ENCODE measurements around the gene CRADD.
"Not testable (repeated sequence)": the region's sequence is repeated elsewhere in the genome, so short reads cannot be mapped to it uniquely, and the experiment has no call there.

Gene CRADD

DNA sequence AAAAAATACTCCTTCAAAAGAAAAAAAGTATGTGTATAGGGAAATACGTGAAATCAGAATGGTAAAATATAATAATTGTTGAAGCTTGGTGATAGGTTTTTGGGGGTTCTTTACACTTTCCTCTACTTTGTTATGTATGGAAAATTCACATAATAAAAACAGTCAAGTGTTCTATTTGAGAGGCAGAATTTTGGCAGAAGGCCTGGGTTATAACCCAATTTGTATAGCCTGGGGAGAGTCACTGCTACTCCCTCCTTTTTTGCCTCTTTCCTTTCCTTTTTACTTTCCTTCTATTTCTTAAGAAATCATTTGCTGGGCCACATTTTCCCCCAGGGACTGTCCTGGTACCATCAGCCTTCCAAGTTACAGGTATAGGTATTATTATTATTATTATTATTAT, 105.7 kb downstream of the CRADD start:
- DNase-seq (ENCODE audit: low read depth in 2 of 2) = no peak

DNA sequence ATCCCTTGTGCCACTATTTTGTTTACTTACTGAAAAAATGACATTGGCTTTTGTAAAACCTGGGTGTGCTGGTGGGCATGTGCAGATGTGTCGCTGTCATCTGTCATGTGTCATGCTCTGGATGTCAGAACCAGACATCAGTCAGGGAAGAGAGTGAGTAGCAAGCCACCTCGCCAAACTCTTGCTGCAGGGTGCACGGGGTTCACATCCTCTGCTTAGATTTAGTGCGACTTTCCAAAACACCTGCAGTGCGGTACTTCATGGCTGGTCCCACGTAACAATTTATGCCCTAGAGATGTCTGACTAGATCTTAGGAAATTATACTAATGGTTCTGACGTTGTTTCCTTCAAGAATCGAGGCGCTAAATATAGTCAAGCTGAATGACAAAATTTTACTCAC, 106.7 kb downstream of the CRADD start:
- DNase-seq (ENCODE audit: low read depth in 2 of 2) = peak; percentile 36 to 41

DNA sequence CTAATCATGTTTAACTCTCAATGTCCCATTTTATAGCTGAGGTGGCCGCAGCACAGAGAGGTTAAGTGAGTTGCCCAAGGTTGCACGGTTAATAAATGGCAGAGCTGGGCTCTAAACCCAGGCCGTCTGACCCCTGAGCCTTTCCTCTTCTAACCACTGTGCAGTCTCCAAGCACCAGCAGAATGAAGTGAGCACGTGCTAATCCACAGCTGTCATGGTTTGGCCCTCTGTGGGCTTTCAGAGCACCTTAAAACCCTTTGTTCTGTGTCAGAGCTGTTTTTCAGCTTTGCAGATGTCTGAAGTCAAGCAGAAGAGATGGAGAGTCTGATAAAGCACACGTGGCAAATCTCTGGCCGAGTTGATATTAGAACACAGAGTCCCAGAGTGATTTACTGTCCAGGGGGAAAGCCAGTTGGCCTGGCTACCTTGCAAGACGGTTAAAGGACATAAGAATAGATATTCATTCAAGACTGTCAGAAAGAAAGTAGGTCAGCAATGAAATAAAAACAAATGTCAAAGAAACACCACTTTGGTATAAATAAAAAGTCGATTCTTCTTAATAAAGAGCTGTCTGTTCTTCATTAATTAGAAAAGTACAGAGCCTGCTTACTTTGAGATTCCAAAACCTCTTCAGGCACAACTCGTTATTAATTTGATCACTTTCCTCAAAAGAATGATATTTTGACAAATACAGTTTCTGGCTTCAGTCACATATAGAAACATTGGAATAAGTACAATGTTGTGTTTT, 107.3 kb downstream of the CRADD start:
- no peak for DNase-seq (ENCODE audit: low read depth in 2 of 2)

DNA sequence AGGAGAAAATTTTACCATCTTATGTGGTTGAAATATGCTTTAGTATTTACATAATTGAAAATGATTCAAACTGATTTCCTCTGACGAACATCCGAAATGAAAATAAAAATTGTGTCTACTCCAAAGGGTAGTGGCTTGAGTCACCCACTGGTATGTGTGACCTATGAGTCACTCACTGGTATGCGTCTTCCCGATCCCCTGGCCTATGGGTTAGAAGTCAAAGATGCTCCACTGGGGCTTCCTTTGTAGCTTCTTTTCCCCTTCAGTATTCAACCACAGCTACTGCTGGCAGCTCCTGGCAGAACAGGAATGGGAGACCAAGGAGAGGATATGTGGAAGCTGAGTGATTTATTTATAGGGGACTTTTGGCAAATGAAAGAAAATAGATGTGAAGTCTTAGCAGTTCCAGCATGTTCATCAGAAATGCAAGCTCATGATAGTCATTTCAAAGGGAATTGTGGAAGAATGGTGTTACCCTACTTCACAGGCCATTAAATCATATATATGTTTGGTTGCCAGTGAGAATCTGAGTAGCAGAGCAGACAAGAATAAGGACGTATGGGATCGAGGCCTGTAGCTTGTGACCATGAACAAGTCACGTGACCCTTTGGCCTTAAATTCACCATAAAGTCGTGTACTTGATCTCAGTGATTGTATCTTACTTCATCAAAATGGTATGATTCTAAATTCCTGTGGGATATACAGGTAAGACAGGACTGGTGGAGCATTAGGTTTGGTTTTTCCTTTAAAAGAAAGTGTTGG, 108.3 kb downstream of the CRADD start:
- DNase-seq (ENCODE audit: low read depth in 2 of 2) = peak; percentile 30 to 40

DNA sequence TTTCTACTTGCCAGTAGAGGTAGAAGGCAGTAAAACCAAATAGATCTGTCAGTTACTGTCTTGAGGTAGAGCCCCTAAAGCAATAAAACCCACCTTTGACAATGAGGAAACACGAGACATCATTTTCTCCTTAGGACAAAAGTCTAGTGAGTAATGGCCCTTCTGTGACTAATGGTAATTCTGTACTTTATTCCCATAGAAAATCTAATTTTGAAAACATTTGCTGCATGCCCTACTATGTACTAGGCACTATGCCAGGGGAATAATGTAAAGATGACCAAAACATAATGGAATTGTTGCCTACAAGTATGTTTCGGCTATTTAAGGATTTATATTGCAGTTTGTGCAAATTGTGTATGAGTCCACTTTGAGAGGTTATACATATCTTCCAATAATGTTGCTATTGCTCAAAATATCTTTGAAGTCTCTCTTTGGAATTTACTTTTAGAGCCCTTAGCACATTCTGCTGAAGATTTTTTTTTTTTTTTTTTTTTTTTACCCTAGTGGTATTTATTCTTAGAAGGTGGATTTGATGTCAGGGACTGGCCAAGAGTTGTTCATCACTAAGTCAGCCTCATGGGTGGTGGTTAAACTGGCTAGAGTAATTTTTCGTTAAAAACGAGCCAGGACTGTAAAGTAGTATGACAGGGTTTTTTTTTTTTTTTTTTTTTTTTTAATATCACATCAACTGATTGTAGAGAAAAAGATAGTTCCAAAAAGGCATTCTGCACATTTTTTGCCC, 109.7 kb downstream of the CRADD start:
- DNase-seq (ENCODE audit: low read depth in 2 of 2) = no peak

DNA sequence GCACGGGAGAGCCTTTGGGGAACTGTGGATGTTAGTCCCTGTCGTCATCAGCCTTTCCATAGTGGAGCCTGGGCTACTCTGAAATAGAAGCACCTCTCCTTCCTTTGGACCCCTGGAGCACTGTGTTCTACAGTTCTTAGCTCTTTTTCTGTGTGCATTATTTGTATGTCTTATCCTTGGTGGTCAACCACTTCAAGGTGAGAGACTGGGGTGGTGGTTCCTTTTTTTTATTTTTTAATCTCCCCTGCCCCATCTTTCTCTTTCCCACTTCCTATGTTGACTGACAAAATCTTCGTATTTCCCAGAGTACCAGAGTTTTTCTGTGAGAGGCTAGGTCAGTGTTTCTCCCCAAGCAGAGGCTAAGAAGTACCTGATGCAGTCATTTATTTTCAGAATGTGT, 111.7 kb downstream of the CRADD start:
- no peak for DNase-seq (ENCODE audit: low read depth in 2 of 2)

DNA sequence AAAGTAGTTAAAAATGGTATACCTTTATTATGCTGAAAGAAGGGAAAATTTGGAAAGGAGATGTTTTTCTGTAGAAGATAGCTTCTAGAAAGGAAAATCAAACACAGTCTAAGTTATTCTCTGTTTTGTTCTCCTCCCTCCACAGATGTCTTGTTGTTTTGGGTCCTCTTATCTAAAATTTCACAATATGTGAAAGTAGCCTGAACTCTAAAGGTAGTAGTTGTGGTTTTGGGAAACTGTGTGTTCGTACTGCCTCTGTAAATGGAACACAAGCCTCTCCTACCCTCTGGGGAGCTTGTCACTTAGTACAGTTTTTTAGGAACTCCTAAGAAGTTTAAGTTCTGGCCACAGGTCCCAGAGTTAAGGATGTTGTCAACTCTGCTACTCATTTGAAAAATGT, 112.6 kb downstream of the CRADD start:
- no peak for DNase-seq (ENCODE audit: low read depth in 2 of 2)

DNA sequence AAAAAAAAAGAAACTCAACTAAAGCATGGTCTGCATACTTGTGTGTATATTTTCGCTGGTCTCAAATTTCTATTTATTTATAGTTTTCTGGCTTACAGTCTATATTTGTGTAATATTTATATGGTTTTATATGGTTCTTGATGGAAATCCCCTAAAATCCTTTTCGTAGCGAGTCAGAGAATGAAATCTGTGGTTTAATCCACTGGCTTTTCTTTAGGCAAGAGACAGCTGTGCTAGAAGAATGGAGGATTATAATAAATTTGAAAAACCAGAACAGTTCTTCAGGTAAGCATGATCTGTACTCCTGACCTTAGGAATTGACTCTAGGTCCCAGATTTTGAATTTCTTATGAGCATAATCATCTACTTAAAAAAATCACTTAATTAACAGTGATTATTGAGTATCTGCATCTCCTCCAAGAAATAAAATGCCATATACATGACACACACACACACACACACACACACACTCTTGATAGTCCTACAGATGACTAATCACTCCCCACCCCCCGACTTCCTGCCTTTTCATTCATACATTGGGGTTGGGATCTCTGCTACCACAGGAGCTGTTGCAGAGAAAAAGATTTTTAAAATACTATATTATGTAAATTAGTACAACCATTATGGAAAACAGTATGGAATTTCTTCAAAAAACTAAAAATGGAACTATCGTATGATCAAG, 113.4 kb downstream of the CRADD start:
- peak in 1 of 2 donors; percentile 14 for DNase-seq (ENCODE audit: low read depth in 2 of 2)

DNA sequence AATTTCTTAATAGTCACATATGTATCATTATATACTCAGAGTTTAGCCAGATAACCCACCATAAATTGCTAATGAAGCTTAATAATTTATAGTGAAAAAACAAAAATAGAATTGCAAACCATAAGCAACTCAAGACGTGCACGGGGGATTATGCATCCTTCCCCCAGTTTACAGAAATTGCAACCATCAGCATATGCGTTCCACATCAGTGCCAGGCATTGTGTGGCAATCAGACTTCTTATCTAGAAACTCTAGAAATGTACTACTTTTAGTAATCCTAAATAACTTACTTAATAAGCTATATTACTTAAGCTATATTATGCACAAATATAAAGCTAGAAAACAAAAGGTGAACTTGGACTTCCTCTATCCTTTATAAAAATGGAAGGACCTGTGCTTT, 115.8 kb downstream of the CRADD start:
- DNase-seq (ENCODE audit: low read depth in 2 of 2) = no peak

DNA sequence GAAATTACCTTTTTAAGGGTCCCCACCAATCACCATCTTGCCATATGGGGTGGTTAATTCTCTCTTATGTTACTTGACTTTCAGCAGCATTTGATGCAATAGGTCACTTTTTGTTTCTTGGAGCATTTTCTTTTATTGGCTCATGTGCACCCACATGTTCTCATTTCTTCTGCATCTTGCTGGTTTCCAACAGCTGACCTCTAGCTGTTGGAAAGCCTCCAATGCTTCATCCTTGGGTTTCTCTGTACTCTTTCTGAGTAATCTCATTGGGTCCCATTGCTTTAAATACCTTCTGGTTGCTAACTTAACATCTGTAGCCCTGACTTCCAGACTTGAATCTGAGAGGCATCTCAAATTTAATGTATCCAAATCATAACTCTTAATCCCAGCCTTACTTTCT, 116.8 kb downstream of the CRADD start:
- no peak for DNase-seq (ENCODE audit: low read depth in 2 of 2)

DNA sequence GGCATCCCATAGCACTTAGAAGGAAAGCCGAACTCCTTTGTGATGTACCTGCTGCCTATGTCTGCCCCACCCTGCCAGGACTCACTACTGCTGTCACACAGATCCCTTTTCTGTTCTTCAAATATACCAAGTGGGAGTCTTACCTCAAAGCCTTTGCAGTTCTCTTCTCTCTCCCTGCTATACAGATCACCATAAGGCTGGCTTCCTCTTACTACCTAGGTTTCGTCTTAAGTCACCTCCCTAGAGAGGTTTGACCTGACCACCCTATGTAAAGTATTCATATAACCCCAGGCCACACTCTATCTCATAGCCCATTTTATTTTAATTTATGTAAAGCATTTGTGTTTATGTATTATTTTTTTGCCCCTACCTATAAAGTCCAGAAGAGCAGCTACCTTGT, 117.6 kb downstream of the CRADD start:
- DNase-seq (ENCODE audit: low read depth in 2 of 2) = no peak

DNA sequence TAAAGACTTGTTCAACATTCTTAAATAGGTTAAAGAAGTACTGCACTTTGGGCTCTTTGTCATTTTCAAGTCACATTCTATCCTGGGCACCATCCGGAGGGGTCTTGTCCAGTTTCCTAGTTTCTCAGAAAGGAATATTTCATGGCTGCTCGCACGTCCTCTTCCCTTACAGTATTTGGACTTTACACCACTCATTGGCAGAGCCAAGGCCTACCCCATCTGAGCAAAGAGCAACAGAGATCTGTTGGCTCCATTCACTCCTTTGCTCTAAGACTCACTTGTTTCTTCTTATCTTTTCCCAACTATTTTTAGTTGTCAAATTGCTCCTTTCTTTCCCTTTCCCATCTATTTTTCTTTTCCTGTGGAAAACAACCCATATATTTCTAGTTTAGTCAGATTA, 118.2 kb downstream of the CRADD start:
- no peak for DNase-seq (ENCODE audit: low read depth in 2 of 2)

DNA sequence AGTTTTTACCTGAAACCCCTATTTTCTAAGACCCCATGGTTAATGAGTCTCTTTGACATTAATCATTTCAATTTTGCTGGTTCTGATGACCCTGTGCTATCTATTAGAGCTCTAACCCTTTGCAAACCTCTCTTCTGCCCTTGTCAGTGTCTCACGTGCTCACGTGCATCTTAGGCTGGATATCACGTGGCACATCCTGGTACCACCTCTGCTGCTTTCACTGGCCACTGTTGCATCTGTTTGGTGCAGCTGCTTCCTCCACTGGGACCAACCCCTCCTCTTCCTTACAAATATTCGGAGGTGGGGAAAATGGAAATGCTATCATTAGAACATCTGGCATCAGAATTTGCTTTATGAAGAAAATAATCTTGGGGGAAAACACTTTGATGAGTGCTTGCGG, 119.6 kb downstream of the CRADD start:
- DNase-seq (ENCODE audit: low read depth in 2 of 2) = no peak

DNA sequence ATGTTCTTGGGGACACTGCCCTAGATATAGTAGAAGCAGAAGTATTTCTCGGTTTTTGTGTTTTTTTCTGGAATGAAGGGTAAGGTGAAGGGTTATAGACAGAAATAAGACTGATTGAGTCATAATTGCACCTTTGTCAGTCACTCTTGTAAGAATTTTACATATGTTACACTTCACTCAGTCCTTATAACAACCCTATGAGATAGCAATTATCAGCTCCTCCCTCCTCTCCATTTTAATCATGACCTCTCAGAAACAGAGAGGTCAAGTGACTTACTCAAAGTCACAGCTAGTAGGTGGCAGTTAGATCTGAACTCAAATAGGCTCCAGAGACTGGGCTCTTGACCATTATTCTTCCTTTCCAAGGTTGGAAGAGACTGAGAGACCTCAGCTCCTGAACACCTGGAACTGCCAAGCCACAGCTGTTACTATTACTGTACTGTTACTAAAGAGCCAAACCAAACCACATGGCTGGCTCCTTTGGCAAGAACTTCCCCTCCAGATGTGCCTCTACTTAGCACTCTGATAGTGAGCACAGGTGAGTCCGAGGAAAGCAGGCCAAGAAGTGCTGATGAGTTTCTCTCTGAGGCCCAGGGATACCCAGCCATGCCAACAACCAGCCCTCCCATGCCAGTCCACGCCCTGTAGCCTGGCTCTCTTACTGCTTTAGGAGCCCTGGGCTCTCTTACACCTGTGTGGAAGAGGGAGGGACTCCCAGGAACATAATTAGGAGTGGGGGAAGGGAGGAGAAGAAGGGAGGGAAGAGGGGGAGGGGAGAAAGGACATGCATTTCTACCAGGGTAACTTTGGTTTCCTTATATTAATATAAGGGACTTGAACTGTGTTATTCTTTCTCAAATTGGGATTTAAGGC, 121.3 kb downstream of the CRADD start:
- no peak for DNase-seq (ENCODE audit: low read depth in 2 of 2)

DNA sequence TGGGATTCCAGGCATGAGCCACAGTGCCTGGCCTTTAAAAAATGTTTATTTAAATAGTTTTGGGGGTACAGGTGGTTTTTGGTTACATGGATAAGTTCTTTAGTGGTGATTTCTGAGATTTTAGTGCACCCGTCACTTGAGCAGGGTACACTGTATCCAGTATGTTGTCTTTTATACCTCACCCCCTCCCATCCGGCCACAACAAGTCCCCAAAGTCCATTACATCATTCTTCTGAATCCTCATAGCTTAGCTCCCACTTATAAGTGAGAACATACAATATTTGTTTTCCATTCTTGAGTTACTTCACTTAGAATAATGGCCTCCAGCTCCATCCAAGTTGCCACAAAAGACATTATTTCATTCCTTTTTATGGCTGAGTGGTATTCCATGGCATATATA, 124.5 kb downstream of the CRADD start:
- DNase-seq (ENCODE audit: low read depth in 2 of 2) = not testable (repeated sequence)

DNA sequence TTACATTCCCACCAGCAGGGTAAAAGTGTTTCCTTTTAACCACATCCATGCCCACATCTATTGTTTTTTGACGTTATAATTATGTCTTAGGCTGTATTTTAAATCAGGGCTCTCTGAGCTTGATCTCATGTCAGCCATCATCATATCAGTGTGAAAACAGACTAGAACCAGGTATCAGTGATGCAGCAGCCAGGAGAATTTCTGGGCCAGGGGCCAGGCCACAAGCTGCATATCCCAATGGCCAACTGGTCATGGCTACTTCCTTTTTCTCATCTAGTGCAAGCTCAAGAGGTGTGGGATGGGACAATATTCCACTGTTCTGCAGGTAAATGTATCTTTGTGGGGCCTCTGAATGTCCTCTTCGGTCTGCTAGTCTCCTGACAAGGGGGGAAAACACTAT, 125.1 kb downstream of the CRADD start:
- DNase-seq (ENCODE audit: low read depth in 2 of 2) = no peak

DNA sequence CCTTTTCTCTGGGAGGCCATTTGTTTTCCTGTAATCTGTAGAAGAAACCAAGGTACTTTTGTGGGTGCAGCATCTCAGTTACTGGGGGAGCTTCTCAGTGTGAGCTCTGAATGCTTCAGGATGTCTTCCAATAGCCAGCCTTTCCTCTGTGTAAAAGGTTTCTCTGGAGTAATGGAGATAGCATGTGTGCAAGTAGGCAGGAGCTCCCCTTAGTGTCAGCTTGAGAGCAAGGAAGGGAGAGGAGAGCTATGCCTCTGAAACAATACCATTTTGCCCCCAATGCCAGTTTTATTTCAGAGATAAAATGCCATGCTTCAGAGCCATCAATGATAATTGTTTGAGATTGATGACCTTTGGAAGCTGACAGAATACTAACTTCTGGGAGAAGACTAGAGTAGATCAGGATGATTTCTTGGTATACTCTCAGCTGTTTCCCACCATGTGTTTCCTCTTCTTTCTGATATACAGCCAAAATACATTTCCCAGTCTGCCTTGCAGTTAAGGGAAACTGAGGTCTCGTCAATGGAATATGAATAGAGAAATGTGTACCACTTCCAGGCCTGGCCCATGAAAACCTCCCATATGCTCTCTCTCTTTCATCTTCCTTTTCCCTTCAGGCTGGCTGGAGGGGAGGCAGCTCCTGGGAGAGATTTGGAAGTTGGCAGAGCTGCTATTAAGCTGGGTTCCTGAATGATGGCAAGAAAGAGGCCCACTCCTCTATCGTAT, 125.7 kb downstream of the CRADD start:
- DNase-seq (ENCODE audit: low read depth in 2 of 2) = no peak

DNA sequence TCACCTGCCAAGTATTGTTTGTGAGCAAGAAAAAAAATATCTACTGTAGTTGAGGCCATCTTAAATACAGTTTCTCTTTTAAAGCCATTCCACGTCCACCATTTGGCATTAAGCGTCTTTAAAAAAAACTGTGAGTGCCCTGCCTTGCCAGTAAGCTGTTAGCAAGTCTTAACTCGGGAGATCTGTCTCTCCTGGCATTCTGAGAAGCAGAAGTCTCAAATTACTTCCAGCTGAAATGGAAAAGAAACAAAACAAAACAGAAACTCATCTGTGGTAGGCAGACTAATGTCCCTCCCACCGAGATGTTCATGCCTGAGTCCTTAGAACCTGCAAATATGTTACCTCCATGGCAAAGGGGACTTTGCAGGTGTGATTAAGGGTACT, 126.2 kb downstream of the CRADD start:
- DNase-seq (ENCODE audit: low read depth in 2 of 2) = no peak

DNA sequence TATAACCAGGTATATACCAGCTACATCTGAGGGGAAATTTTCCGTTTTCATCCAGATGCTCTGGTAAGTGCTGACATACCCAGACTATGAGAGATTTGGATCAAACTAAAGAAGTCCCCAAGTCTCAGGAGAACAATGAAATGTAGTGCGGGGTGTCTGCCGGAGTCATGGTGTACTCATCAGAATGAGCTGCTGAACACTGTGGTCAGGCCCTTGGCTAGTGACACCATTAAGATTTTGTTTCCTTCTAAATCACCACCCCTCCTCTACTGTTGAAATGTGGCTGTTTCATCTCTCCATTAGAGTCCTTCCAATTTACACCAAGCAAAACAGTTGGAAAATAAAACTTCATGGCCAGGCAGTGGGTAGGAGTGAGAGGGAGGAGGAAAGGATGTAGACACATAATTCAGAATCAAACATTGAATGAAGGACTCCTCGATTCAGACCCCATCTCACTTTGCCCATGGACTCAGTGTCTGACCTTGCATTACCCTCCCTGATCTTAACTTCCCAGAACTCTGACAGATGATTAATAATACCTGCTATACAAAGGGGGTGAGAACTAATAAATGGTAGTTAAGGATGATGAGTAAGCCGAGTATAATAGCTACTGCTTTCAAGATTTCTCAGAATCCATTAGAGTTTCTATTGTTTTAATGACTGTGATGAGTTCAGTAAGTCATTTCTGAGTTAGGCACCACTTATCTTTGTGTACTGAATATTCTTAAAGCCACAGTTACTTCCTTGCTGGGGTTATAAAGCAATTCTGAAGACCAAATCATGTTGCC, 127.4 kb downstream of the CRADD start:
- DNase-seq (ENCODE audit: low read depth in 2 of 2) = no peak

DNA sequence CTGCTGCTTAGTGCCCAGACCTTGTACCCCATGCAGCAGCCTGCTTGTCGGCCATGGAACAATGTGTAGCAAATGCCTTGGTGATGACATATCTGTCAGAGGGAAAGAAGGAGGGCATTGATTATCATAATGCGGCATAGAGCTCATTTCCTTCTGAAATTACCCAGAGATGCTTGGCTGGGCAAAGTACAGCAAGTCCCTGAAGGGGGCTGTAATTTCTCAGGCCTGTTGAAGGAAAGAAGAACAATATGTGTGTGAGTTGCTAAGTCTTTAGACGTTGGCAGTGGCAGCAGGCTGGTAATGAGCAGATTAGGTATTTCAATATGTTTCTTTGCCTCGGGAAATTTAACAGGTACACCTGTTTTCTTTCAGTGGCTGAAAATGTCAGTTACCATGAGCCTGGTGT, 128.6 kb downstream of the CRADD start:
- DNase-seq (ENCODE audit: low read depth in 2 of 2) = no peak

All from stimulated activated CD4-positive, alpha-beta T cell treated with anti-CD3 and anti-CD28 coated beads, Interleukin-15, amount 100 ng/mL, for 48 hours (primary cell).